ENCODE measurements around the gene BTRC. TPM values are rescaled to one million over a fixed set of nuclear protein-coding genes. Genes with fewer than 3 reads are reported as not detected.

The BTRC gene
- total and polyA plus RNA-seq, 10 of the 15 experiments (the other 5 are each of a cell fraction or from before 2014, with no cell fraction given): 2.2 to 18.6 (median 8.6) TPM

GRCh38 chr10:101322266-101323108 lies 31.5 kb upstream of the BTRC start:
- FAIRE-seq: no peak
- Histone ChIP-seq H3K36me3 (ENCODE audit: control insufficient read depth in 2 of 2, insufficient read depth in 2 of 2, low read length in 1 of 2) (no peaks in the 10 kb centered on the region), H2AFZ (ENCODE audit: control insufficient read depth, low read depth, low read length) (no peak overlapping the region), H3K27me3 (replicated peaks in 1 of 2; ENCODE audit: control insufficient read depth in 2 of 2, insufficient read depth in 2 of 2, low read length in 1 of 2) (peaks cover 0 to 1% of the 10 kb centered on the region in 2 experiments; a peak in 1 of 4 replicates), H3K9ac (ENCODE audit: control insufficient read depth, insufficient read depth, low read length) (no peak overlapping the region), H4K20me1 (ENCODE audit: control insufficient read depth, insufficient read depth) (no peaks in the 10 kb centered on the region), H3K9me3 (replicated peaks; ENCODE audit: control insufficient read depth, insufficient read depth, low read length) (no peaks in the 10 kb centered on the region), H3K4me2 (ENCODE audit: control insufficient read depth, insufficient read depth) (no peak overlapping the region), H3K27ac (ENCODE audit: control insufficient read depth, insufficient read depth) (no peak overlapping the region), H3K79me2 (ENCODE audit: control insufficient read depth, insufficient read depth, low read length) (no peaks in the 10 kb centered on the region), H3K4me3 (no peak overlapping the region), H3K4me1 (ENCODE audit: control insufficient read depth, insufficient read depth, low read length) (no peaks in the 10 kb centered on the region)
- ATAC-seq: no peak
- intact Hi-C loops (cut with micrococcal nuclease; ENCODE audit: unreplicated experiment): no loop called here
- SMC1A ChIA-PET (ENCODE audit: uncharacterized antibody, unreplicated experiment): no interaction called here
- no peak for DNase-seq (ENCODE audit: low read depth, low spot score)
- in situ Hi-C loops (cut with MboI): no loop called here
- POLR2A ChIA-PET: interaction anchor here (0.5 kb wide), 1 partner anchor 77 kb away, joined by 6 read pairs; no protein-coding TSS in a partner anchor
- 56% methylated on average over 21 of the region's 21 CpGs for WGBS (ENCODE audit: insufficient coverage, insufficient replicate concordance, low lambda C conversion rate, missing lambda C conversion rate)
- no TSS peak for BruUV-seq (replicated peaks)
- CTCF ChIA-PET: interaction anchor here (0.6 kb wide), 1 partner anchor 121 kb away, joined by 4 read pairs; no protein-coding TSS in a partner anchor
- TF ChIP-seq CHD2 (IDR thresholded peaks at IDR 0.05; ENCODE audit: borderline replicate concordance, low read depth, low read length): no peak
- no peak for TF ChIP-seq IKZF2 (IDR thresholded peaks at IDR 0.05)
- TF ChIP-seq BCL3 (IDR thresholded peaks at IDR 0.05; ENCODE audit: borderline replicate concordance, insufficient read depth, low read depth, low read length, poor library complexity, severe bottlenecking): no peak
- no peak for TF ChIP-seq ZNF24 (IDR thresholded peaks at IDR 0.05)
- no peak for TF ChIP-seq SMARCA5 (IDR thresholded peaks at IDR 0.05)
- no peak for TF ChIP-seq CUX1 (IDR thresholded peaks at IDR 0.05; ENCODE audit: insufficient replicate concordance, low read depth, low read length)
- TF ChIP-seq NR2C1 (IDR thresholded peaks at IDR 0.05): no peak
- TF ChIP-seq ASH2L (IDR thresholded peaks at IDR 0.05; ENCODE audit: borderline replicate concordance, low read depth): no peak
- no peak for TF ChIP-seq SIX5 (IDR thresholded peaks at IDR 0.05; ENCODE audit: low read depth, low read length, severe bottlenecking)
- RAD21 ChIA-PET (ENCODE audit: unreplicated experiment): no interaction called here

Data from GM12878 (cell line).